GM12864 (cell line): ENCODE measurements around the gene BAD.

Experiments used
- DNase-seq: peaks from one replicate; pipeline ENCODE4 v3.0.0-alpha.2; 2011; ENCODE audit warnings: low read depth
- H3K4me3 ChIP-seq: 2 replicates; pipeline ENCODE4 v1.5.1; 2011; ENCODE audit warnings: mild to moderate bottlenecking, low read depth, low read length, control low read depth
- CTCF ChIP-seq: IDR thresholded peaks from 2 replicates; pipeline ENCODE4 v1.5.1; 2011; ENCODE audit warnings: low read depth, mild to moderate bottlenecking, moderate library complexity, low read length, control low read depth, inconsistent platforms; ENCODE audit errors: missing control alignments

The BAD gene

GRCh38 chr11:64252003-64252872 lies 32.2 kb downstream of the BAD start:
- no peak for DNase-seq
- H3K4me3 ChIP-seq: peak overlapping the region; percentile 73
- peak; percentile 50 for TF ChIP-seq CTCF

DNA sequence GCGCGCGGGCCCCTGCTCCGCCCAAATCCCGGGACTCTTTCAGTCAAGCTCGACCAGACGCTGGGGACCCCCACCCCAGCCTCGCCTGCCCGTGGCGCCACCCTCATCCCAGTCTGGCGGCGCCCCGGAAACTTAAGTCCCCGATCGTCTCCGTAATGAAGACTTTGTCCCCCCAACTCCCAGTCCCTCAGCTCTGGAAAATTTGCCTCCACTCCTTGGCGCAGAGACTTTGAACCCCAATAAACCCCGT lies 32.8 kb downstream of the BAD start:
- no peak for DNase-seq
- peak overlapping the region; percentile 73 for H3K4me3 ChIP-seq
- no peak for TF ChIP-seq CTCF

DNA sequence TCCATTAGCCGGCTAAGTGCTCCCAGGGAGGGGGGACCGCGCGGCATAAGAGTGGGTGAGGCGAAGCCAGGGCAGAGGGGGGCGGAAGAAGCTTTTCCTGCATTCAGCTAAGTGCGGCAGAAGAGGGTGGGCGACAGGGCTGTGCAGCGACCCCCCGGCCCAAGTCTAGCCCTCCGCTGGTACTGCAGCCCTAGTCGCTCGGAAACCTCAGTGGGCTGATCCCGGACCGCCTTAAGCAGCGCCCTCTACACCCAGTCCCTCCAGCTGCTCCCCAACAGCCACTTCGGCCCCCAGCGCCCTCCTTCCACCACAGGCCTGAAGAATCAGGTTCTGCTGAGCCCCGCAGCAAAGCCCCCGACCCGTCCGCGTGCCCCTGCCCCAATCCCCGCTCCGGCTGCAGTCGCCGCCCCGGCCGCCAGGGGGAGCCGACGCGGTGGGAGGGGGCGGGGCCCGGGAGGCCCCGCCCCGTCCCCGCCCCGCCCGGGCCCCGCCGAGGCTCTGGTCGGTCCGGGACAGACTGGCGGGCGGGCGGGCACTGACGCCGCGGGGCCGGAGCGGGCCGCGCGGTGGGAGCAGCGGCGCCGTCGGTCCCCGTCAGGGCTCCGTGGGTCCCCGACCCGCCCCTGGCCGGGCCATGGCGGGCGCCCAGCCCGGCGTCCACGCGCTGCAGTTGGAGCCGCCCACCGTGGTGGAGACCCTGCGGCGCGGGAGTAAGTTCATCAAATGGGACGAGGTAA lies 33.3 kb downstream of the BAD start, which contains the start of gene PLCB3:
Gene PLCB3, plus strand, starts transcription at position 515 of the 737 bp plus-strand sequence. Its CDS starts 120 bp downstream, at position 635.
- no peak for DNase-seq
- peak within 1 kb of the TSS; percentile 73 for H3K4me3 ChIP-seq
- peak; percentile 59 for TF ChIP-seq CTCF

DNA sequence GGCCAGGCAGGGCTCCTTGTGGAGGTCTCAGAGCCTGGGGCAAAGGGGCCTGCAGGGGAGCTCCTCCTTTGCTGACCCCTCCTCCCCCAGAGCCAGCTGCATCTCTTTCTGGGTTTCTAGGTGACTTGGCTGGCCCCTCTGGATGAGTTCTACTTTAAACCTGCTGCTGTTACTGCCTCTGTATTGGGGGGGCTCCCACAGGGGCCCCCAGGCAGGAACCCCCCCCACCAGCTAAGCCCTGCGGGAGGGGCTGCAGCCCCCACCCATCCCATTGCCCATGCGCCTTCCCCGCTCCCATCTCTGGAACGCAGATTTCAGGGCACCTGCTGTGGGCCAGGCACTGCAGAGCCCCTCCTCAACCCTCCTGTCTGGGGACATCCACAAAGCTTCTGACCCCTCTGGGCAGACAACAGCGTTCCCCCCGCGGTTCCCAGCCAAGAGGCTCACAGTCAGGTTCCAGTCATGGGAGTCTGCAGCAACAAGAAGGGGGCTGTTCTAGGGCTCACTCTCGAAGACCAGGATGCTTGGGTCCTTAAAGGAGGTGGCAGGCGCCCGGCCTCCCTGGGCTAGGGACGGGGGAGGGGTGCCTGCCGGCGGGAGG lies 34.0 kb downstream of the BAD start:
- DNase-seq: no peak
- H3K4me3 ChIP-seq: peak overlapping the region; percentile 43
- no peak for TF ChIP-seq CTCF

- no peak for TF ChIP-seq CTCF
- DNase-seq: no peak
- no peak overlapping the region for H3K4me3 ChIP-seq
These were observed 34.7 kb downstream of the BAD start for GRCh38 chr11:64249563-64250414.

DNA sequence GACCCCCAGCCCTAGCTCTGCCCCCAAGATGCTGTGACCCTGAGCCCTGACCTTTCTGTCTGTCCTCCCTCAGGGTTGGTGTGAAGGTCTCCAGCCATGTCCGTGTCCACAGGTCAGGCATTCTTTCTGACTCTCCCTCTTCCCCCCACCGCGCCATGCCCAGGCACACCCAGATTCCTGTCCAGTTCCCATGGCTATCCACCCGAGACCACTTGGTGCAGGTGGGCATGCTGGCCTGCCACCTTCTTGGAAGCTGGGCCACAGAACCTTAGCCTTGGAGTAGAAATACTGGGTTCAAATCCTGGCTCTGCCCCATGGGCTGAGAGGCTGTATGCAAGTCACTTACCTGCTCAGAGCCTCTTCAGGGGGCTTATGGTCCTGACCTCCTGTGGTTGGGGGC lies 35.4 kb downstream of the BAD start:
- H3K4me3 ChIP-seq: no peak overlapping the region
- TF ChIP-seq CTCF: no peak
- DNase-seq: no peak
